ENCODE data around the gene TALDO1.

Gene TALDO1

GRCh38 chr11:801097-801780, 54.0 kb downstream of the TALDO1 start:
- DNase-seq (ENCODE audit: low read depth), result no peak

- DNase-seq (ENCODE audit: low read depth), result no peak
These were observed 54.9 kb downstream of the TALDO1 start for GRCh38 chr11:802018-802617.

- no peak for DNase-seq (ENCODE audit: low read depth)
These were observed 55.6 kb downstream of the TALDO1 start for GRCh38 chr11:802693-803466.

GRCh38 chr11:803467-803742, 56.1 kb downstream of the TALDO1 start:
- no peak for DNase-seq (ENCODE audit: low read depth)

GRCh38 chr11:803770-804598, 56.7 kb downstream of the TALDO1 start:
- DNase-seq (ENCODE audit: low read depth), result no peak

- no peak for DNase-seq (ENCODE audit: low read depth)
These were observed 57.3 kb downstream of the TALDO1 start for GRCh38 chr11:804599-804964.

GRCh38 chr11:808427-809286, 61.4 kb downstream of the TALDO1 start:
- no peak for DNase-seq (ENCODE audit: low read depth)

GRCh38 chr11:809287-810039, 62.2 kb downstream of the TALDO1 start, which contains the start of gene RPLP2:
Gene RPLP2, plus strand, starts transcription at chr11:809967. Its CDS starts 268 bp downstream, at chr11:810235.
- peak; percentile 81 for DNase-seq (ENCODE audit: low read depth)

GRCh38 chr11:810040-810567, 62.8 kb downstream of the TALDO1 start:
- DNase-seq (ENCODE audit: low read depth), result no peak

GRCh38 chr11:811446-812245, 64.4 kb downstream of the TALDO1 start:
- DNase-seq (ENCODE audit: low read depth), result no peak

GRCh38 chr11:812390-812789, 65.1 kb downstream of the TALDO1 start:
- no peak for DNase-seq (ENCODE audit: low read depth)

GRCh38 chr11:813072-813455, 65.8 kb downstream of the TALDO1 start:
- no peak for DNase-seq (ENCODE audit: low read depth)

GRCh38 chr11:813456-814096, 66.3 kb downstream of the TALDO1 start:
- DNase-seq (ENCODE audit: low read depth), result no peak
